Sigmoid colon (tissue), 7 donors: Measurements from ENCODE around the gene CTSO. TPM values are rescaled to one million over a fixed set of nuclear protein-coding genes. Genes with fewer than 3 reads are reported as not detected.

Experiments used
- DNase-seq: peaks from one replicate; pipeline ENCODE4 v3.0.0-alpha.2; 2019
- H3K27ac ChIP-seq, 4 donors: fragments of 200-600 bp; sonication (generic); one replicate each; pipeline ENCODE4 v1.5.1; 2016 to 2019; ENCODE audit warnings: mild to moderate bottlenecking in 1 of 4
- H3K27me3 ChIP-seq, 3 donors: fragments of 200-600 bp; sonication (generic); one replicate each; pipeline ENCODE4 v1.5.1; 2019; ENCODE audit warnings: mild to moderate bottlenecking in 1 of 3
- H3K36me3 ChIP-seq, 4 donors: fragments of 200-600 bp; sonication (generic); one replicate each; pipeline ENCODE4 v1.5.1; 2016 to 2019
- H3K4me1 ChIP-seq, 4 donors: fragments of 200-600 bp; sonication (generic); one replicate each; pipeline ENCODE4 v1.5.1; 2017 to 2019
- H3K4me3 ChIP-seq, 4 donors: fragments of 200-600 bp; sonication (generic); one replicate each; pipeline ENCODE4 v1.5.1; 2017 to 2019; ENCODE audit warnings: mild to moderate bottlenecking in 2 of 4, moderate library complexity in 1 of 4
- H3K9me3 ChIP-seq, 4 donors: fragments of 200-600 bp in 3 of 4; sonication (generic) in 3 of 4; one replicate each; pipeline versions ENCODE4 v1.5.1 to v1.6.1; 2013 to 2019
- CTCF ChIP-seq, 4 experiments: fragments of 450-650 bp in 3 of 4; fragments of 200-600 bp in 1 of 4; IDR thresholded peaks; one replicate each; pipeline ENCODE4 v1.5.1; 2016 to 2019; ENCODE audit warnings: antibody characterized with exemption in 4 of 4, mild to moderate bottlenecking in 3 of 4, moderate library complexity in 2 of 4
- EP300 ChIP-seq, 4 donors: sonication (generic); formaldehyde crosslinking; IDR thresholded peaks; one replicate each; pipeline ENCODE4 v1.6.1; 2017; ENCODE audit warnings: antibody characterized with exemption in 4 of 4
- POLR2A ChIP-seq, 2 donors: fragments of 450-650 bp; IDR thresholded peaks; one replicate each; pipeline ENCODE4 v1.6.1; 2016; ENCODE audit warnings: antibody characterized with exemption in 2 of 2, mild to moderate bottlenecking in 2 of 2, moderate library complexity in 2 of 2
- POLR2AphosphoS5 ChIP-seq, 4 donors: sonication (generic); formaldehyde crosslinking; IDR thresholded peaks; one replicate each; pipeline ENCODE4 v1.6.1; 2017; ENCODE audit warnings: antibody characterized with exemption in 4 of 4
- WGBS, 2 donors: extraction: QIAGEN DNeasy Blood & Tissue Kit; methylation state at CpG; one replicate each; pipeline ENCODE4 v1.1.7; 2013; 5-methylcytosine and 5-hydroxymethylcytosine counted together
- intact Hi-C: fragments of 100-400 bp; cut with DNase I; formaldehyde crosslinking; loops from one replicate; pipeline ENCODE4 v1.15.1; 2023
- polyA plus RNA-seq, 3 donors: library from polyadenylated mRNA; stranded (reverse); fragments of 200-250 nt; gene quantifications; one replicate each; pipeline ENCODE4 v1.2.3, GENCODE V29; 2013
- total RNA-seq, 4 donors: library from RNA; depleted of rRNA; stranded (reverse); fragments of >200 nt; gene quantifications; one replicate each; pipeline ENCODE4 v1.1.0, GENCODE V29; 2016
- donor health status: healthy with polysubstance abuse.
- donor health status: Bipolar disorder and iron deficiency.
- donor health status: healthy.

Gene CTSO
- total and polyA plus RNA-seq, 7 donors: 2.1 to 41.4 (median 26.0) TPM

GRCh38 chr4:155966171-155966570 lies 12.5 kb upstream of the CTSO start:
- no peaks in the 10 kb centered on the region for H3K36me3 ChIP-seq
- H3K4me1 ChIP-seq: peaks cover 0 to 23% (median 13%) of the 10 kb centered on the region in 4 donors
- TF ChIP-seq POLR2AphosphoS5 (IDR thresholded peaks at IDR 0.05): no peak
- TF ChIP-seq CTCF (IDR thresholded peaks at IDR 0.05): no peak
- DNase-seq: no peak
- no peak overlapping the region for H3K4me3 ChIP-seq
- H3K27me3 ChIP-seq: no peaks in the 10 kb centered on the region
- WGBS, 2 donors: 58 to 84% methylated on average over 2 of the region's 2 CpGs
- no peaks in the 10 kb centered on the region for H3K9me3 ChIP-seq
- intact Hi-C loops: loop anchor here (10.0 kb wide), 1 partner anchor 329 kb away; no protein-coding TSS in a partner anchor
- H3K27ac ChIP-seq: peak overlapping the region in 1 of 4 donors; percentile 43

GRCh38 chr4:155964016-155964891 lies 10.6 kb upstream of the CTSO start:
- intact Hi-C loops: loop anchor here (10.0 kb wide), 1 partner anchor 331 kb away; no protein-coding TSS in a partner anchor
- Histone ChIP-seq H3K36me3 (no peaks in the 10 kb centered on the region), H3K27me3 (no peaks in the 10 kb centered on the region), H3K4me3 (no peak overlapping the region), H3K4me1 (peaks cover 0 to 37% (median 28%) of the 10 kb centered on the region in 4 donors), H3K9me3 (no peaks in the 10 kb centered on the region), H3K27ac (peak overlapping the region in 2 of 4 donors; percentile 13 to 37)
- TF ChIP-seq POLR2A (IDR thresholded peaks at IDR 0.05): no peak
- TF ChIP-seq EP300 (IDR thresholded peaks at IDR 0.05): no peak
- no peak for TF ChIP-seq CTCF (IDR thresholded peaks at IDR 0.05)
- TF ChIP-seq POLR2AphosphoS5 (IDR thresholded peaks at IDR 0.05): no peak
- 78 to 80% methylated on average over 8 of the region's 8 CpGs for WGBS, 2 donors
- DNase-seq: no peak

- H3K4me1 ChIP-seq: peaks cover 0 to 36% (median 27%) of the 10 kb centered on the region in 4 donors
- no peaks in the 10 kb centered on the region for H3K9me3 ChIP-seq
- intact Hi-C loops: loop anchor here (10.0 kb wide), 1 partner anchor 332 kb away; no protein-coding TSS in a partner anchor
- 24 to 62% methylated on average over 2 of the region's 2 CpGs for WGBS, 2 donors
- H3K27me3 ChIP-seq: no peaks in the 10 kb centered on the region
- H3K27ac ChIP-seq: peak overlapping the region in 1 of 4 donors; percentile 22
- DNase-seq: no peak
- TF ChIP-seq POLR2A (IDR thresholded peaks at IDR 0.05) (no peak), CTCF (IDR thresholded peaks at IDR 0.05) (no peak), EP300 (IDR thresholded peaks at IDR 0.05) (no peak), POLR2AphosphoS5 (IDR thresholded peaks at IDR 0.05) (no peak)
- no peak overlapping the region for H3K4me3 ChIP-seq
- H3K36me3 ChIP-seq: no peaks in the 10 kb centered on the region
These were observed 9.1 kb upstream of the CTSO start for GRCh38 chr4:155962767-155963166.

GRCh38 chr4:155961575-155961974 lies 7.9 kb upstream of the CTSO start:
- no peaks in the 10 kb centered on the region for H3K9me3 ChIP-seq
- H3K4me3 ChIP-seq: no peak overlapping the region
- no peaks in the 10 kb centered on the region for H3K36me3 ChIP-seq
- 81 to 89% methylated on average over 4 of the region's 4 CpGs for WGBS, 2 donors
- intact Hi-C loops: loop anchor here (10.0 kb wide), 1 partner anchor 333 kb away; no protein-coding TSS in a partner anchor
- TF ChIP-seq POLR2AphosphoS5 (IDR thresholded peaks at IDR 0.05): no peak
- no peak for TF ChIP-seq CTCF (IDR thresholded peaks at IDR 0.05)
- no peak for TF ChIP-seq EP300 (IDR thresholded peaks at IDR 0.05)
- no peak for TF ChIP-seq POLR2A (IDR thresholded peaks at IDR 0.05)
- H3K4me1 ChIP-seq: peaks cover 0 to 25% (median 19%) of the 10 kb centered on the region in 4 donors
- H3K27ac ChIP-seq: peak overlapping the region in 2 of 4 donors; percentile 67 to 74
- no peaks in the 10 kb centered on the region for H3K27me3 ChIP-seq
- no peak for DNase-seq
